Kidney glomerular epithelial cell (primary cell): ENCODE data around the gene TRIM24.

Experiments
- DNase-seq: peaks from one replicate; lab custom pipeline; 2025; lab: John Stamatoyannopoulos, UW

Gene TRIM24

DNA sequence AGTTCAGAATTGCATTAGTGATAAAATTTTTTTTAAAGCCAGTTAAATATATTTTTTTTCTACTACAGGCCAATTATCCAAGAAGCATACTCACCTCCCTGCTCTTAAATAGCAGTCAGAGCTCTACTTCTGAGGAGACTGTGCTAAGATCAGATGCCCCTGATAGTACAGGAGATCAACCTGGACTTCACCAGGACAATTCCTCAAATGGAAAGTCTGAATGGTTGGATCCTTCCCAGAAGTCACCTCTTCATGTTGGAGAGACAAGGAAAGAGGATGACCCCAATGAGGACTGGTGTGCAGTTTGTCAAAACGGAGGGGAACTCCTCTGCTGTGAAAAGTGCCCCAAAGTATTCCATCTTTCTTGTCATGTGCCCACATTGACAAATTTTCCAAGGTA lies 119.1 kb downstream of the TRIM24 start:
- DNase-seq, result no peak

DNA sequence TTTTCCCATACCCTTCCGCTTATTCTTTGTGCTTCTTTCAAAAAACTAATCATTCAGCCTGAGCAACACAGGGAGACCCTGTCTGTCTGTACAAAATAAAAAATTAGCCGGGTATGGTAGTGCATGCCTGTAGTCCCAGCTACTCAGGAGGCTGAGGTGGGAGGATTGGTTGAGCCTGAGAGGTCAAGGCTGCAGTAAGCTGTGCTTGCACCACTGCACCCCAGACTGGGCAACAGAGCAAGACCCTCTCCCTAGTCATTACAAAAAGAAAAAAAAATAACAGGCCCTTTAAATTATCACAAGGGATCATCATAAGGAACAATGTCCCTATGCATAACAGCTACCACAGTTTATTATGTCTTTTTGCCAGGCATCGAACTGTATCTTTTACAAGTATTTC lies 119.6 kb downstream of the TRIM24 start:
- DNase-seq, result no peak

DNA sequence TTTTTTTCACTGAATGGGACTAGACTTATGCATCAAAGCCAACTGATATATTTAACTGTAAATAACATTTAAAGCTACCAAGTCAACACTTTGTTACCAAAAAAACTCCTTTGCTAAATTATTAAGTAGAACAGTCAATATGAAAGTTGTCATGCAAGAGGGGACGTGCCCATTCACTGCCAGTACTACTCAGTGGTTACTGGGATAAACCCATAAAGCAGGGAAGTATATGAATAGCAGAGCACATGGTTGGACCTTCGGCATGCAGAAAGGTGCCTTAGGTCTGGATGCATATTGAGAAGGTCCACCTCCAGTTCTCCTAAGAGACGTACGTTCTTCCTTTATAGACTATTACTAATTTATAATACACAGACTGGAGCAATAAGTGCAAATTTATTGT lies 121.0 kb downstream of the TRIM24 start:
- no peak for DNase-seq

DNA sequence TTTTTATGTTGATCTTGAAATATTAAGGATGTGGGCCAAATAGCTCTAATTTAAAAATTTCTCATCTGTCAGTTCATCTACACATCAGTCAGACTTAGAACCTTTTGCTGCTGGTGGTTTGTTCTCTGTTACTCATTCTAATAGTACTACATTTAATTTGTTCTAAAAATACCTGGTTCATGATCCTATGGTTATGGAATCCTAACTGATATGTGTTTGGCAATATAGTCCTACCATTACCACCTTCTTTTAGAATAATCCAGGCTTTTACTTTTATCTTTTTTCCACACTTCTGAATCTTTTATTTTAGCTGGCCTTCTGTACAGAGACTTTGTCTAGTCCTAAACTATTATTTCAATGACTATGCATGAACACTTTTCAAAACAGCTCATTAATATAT lies 124.2 kb downstream of the TRIM24 start:
- DNase-seq, result no peak

- DNase-seq, result no peak
These were observed 124.6 kb downstream of the TRIM24 start for GRCh38 chr7:138584696-138585095.

DNA sequence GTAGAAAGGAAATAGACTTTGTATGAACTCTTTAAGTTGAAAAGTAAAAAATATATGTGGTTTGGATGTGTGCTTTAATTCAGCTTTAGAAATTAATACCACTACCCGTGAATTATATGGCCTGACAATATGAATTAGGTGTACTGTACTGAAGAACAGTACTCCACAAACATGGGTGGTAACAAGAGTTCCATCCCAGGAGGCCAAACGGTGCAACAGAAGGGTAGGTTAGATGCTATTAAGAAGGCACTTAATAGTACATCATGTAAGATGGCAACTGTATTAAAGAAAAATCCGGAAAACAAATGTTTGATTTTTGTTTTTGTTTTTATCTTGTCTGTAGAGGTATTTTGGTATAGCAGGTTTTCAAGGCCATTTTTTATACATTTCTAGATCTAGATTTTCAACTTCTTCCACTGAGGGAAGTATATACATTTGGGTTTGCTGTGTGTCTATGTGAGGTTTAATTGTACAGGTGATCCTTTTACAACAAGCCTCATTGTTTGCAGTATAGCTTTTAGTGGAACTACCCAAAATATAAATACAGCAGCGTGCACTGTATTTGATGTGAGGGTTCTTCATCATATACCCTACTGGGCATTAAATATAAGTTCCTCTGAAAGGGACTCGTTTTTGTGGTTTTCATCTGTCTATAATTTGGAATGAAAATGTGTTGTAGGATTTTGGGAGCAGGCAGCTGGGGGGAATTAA lies 125.4 kb downstream of the TRIM24 start:
- no peak for DNase-seq

- no peak for DNase-seq
These were observed 127.4 kb downstream of the TRIM24 start for GRCh38 chr7:138587485-138587884.

- no peak for DNase-seq
These were observed 128.9 kb downstream of the TRIM24 start for GRCh38 chr7:138588986-138589385.

DNA sequence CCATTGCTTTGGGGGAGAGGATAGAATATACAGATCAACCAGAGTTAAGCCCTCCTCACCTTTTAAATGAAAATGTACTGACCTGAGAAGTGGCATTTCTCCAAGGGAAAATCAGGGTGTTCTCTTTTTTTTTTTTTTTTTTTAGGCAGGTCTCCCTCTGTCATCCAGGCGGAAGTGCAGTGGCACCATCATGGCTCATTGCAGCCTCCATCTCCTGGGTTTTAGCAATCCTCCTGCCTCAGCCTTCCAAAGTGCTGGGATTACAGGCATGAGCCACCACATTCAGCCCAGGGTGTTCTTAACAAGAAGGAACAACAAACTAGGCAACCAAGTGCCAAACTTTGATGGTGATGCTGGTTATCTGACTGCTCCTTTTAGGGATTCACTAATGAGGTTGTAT lies 130.1 kb downstream of the TRIM24 start:
- DNase-seq, result no peak

DNA sequence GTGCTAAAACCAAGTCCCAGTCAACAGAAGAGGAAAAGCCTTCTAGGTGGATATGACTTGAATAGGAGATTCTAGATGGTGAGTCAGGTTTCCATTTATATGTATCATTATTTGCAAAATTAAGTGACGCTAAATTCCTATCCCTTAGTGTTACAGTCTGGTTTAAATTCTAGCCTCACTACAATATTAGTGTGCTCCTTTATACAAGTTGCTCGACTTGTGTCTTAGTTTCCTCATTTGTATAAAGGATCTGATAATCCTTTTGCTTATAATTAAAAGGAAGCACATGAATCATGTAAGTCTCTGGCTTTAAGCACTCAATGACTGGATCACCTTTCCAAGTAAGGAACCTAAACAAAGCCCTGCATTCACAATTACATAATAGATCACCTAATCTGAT lies 135.4 kb downstream of the TRIM24 start:
- DNase-seq, result no peak

DNA sequence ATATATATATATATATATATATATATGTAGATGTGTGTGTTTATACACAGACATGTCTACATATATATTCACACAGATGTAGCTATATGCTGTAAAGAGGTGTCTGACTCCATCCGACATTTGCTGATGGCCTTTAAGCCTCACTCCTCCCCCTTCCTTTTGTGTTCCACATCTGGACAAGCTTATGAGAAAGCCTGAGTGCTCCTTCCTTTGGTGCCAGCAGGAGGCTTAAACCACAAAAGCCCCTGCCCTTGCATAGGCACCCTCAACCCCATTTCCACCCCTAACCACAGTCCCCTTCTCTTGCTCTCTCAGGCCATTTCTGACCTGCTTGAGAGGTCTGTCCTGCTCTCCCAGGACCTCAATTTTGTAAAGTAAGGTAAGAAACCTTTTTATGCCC lies 142.4 kb downstream of the TRIM24 start:
- no peak for DNase-seq

- DNase-seq, result no peak
These were observed 143.7 kb downstream of the TRIM24 start for GRCh38 chr7:138603549-138604318.

GRCh38 chr7:138606236-138606635 lies 146.2 kb downstream of the TRIM24 start:
- no peak for DNase-seq

DNA sequence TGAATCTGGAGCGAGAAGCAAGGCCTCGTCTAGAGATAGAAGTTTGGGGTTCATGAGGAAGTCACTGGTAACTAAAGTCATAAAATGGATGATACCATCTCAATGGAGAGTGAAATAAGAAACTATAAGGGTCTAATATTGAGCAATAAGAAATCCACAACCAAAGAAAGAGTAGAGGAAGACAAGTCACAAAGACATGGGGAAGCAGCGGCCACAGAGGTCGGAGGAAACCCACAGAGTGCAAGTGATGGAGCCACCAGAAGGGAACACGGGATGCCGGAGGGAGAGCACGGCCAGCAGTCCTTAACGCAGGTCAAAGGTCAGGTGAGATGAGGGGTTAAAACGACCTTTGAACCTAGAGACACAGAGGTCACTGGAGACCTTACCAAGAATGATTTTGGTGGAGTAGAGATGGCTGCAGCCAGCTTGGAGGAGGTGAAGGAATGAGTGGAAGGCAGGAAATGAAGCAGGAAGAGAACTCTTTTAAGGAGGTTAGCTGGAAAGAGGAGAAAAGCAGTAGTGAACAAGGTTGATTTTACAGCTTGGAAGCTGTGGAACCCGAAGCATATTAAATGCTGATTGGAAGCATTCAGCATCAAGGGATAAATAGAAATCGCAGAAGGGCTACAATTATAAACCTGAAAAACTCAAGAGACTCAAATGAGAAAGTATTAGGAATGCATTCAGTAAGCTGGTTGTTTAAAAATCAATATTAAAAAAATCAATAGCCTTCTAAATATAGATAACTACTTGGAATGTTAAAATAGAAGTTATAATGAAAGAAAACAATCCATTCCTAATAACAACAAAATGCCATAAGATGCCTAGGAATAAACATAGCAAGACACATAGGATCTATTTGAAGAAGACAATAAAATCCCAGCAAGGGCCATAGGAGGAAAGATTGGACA lies 147.4 kb downstream of the TRIM24 start:
- no peak for DNase-seq

DNA sequence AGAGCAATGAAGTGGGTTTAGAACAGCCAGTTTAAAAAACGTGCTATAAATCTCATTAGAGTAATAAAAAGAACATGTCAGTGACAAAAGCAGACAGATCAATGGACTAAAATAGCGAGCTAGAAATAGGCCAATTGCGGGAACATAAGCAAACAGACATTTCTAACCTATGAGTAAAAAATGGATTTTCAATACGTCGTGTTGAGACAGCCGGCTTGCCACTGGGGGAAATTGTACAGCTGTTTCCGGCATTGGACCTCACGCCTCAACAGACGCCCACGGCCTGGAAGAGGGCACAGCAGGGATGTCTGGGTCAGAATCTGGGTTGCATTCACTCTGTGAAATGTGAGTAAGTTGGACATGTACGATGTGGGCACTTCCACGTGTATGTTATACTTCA lies 148.2 kb downstream of the TRIM24 start:
- no peak for DNase-seq

DNA sequence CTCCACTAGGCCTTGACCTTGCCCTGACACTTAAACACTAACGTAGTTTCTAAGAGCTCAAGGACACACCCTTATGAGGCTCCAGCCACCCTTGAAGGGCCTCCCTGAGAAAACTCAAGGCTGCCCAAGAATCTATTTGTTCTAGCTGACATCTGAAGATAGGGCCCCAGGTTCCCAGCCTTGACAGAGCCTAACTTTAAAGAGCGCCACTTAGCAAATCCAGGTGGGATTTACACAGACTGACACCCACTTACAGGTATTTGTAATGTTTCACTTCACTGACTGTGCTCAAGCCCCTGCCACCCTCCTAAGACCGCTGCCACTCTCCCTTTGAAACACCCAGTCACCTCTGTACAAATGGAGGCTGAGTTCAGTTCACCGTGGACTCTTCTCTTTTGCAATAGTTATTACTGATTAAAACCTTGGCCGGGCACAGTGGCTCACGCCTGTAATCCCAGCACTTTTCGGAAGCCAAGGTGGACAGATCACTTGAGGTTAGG lies 150.7 kb downstream of the TRIM24 start:
- no peak for DNase-seq

- DNase-seq, result no peak
These were observed 153.6 kb downstream of the TRIM24 start for GRCh38 chr7:138613630-138614029.

DNA sequence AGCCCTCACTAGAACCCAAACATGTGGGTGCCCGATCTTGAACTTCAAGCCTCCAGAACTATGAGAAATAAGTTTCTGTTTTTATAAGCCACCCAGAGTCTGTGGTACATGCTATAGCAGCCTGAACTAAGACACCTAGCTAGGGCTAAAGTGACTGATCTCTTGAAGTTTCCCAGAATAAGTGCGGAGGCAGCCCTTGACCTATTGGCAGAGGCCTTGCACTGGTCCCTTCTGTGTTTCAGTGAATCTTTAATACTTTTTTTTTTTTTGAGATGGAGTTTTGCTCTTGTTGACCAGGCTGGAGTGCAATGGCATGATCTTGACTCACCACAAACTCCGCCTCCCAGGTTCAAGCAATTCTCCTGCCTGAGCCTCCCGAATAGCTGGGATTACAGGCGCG lies 156.0 kb downstream of the TRIM24 start:
- DNase-seq, result no peak

DNA sequence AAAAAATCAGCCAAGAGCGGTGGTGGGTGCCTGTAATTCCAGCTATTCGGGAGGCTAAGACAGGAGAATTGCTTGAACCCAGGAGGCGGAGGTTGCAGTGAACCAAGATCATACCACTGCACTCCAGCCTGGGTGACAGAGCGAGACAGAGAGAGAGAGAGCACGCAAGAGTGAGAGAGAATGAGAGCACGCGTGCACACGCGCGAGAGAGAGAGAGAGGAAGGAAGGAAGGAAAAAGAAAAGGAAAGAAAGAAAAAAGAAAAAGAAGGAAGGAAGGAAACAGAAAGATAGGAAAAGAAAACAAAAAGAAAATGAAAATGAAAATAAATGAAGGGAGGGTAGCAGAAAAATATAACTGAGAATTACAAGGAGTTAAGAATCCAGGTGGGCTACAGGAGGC lies 158.4 kb downstream of the TRIM24 start:
- DNase-seq, result no peak

GRCh38 chr7:138618933-138619332 lies 158.9 kb downstream of the TRIM24 start:
- no peak for DNase-seq

DNA sequence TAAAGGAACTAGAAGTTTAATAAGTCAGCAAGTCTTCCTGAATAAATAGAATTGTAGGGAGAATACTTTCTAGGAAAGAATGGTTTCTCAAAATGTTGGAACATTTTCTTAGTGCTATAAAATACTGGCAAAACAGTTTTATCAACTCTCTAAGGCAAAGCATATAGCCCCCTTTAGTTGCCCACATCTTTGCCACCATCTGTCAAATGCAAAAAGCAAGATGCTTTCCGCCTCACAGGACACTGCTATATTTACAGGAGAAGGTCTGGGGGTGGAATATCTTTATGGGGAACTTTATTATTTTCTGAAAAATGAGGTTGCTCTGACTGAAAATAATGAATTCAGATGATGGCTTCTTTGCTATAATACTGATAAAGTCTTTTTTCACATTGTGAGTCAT lies 162.8 kb downstream of the TRIM24 start:
- no peak for DNase-seq

- DNase-seq, result no peak
These were observed 165.2 kb downstream of the TRIM24 start for GRCh38 chr7:138625084-138625848.
